AG04450 (cell line): ENCODE measurements around the gene SEMA6C. TPM values are rescaled to one million over a fixed set of nuclear protein-coding genes. Genes with fewer than 3 reads are reported as not detected.
A peak's percentile ranks its signal among the peaks of the same experiment; 100 is the strongest.
"Not testable (repeated sequence)": the region's sequence is repeated elsewhere in the genome, so short reads cannot be mapped to it uniquely, and the experiment has no call there.

Source experiments
- CTCF ChIA-PET: fragments of 300-600, 350-600 bp; formaldehyde crosslinking; extraction: SDS; loops from one replicate; lab custom pipeline; 2022; ENCODE audit warnings: antibody characterized with exemption, inconsistent platforms; lab: Charles Lee
- POLR2A ChIA-PET: fragments of 350-600 bp; formaldehyde crosslinking; extraction: SDS; loops from one replicate; lab custom pipeline; 2021; ENCODE audit warnings: antibody characterized with exemption, inconsistent platforms; lab: Yijun Ruan, JAX
- DNase-seq: peaks from one replicate; pipeline ENCODE4 v3.0.0-alpha.2; 2011; ENCODE audit warnings: low read depth, low spot score
- H3K27ac ChIP-seq: one replicate; pipeline ENCODE4 v1.5.1; 2012; ENCODE audit warnings: low read depth, low read length, control low read depth
- H3K27me3 ChIP-seq: one replicate; pipeline ENCODE4 v1.6.0; 2012; ENCODE audit warnings: low read length; ENCODE audit not compliant: control insufficient read depth, insufficient read depth
- H3K4me3 ChIP-seq: 2 replicates; pipeline ENCODE4 v1.5.1; 2011; ENCODE audit warnings: mild to moderate bottlenecking, low read depth, low read length, control low read depth
- H3K9me3 ChIP-seq: 2 replicates; pipeline ENCODE4 v1.5.1; 2012; ENCODE audit warnings: low read length; ENCODE audit not compliant: control insufficient read depth, insufficient read depth
- polyA minus RNA-seq: library from RNA; depleted of rRNA, polyadenylated mRNA; stranded (reverse); fragments of >200 nt; gene quantifications from 2 replicates; pipeline ENCODE4 v1.2.3, GENCODE V29; 2011; rRNA and poly(A)+ RNA removed
- polyA plus RNA-seq: library from polyadenylated mRNA; depleted of rRNA; stranded (reverse); fragments of >200 nt; gene quantifications from 2 replicates; pipeline ENCODE4 v1.2.3, GENCODE V29; 2011; rRNA removed
- TF ChIP-seq, protein P1 (sequence below): IDR thresholded peaks from 2 replicates; pipeline ENCODE4 v1.5.1; 2011; ENCODE audit warnings: low read depth, low read length, control low read depth, inconsistent platforms

The SEMA6C gene, protein sequence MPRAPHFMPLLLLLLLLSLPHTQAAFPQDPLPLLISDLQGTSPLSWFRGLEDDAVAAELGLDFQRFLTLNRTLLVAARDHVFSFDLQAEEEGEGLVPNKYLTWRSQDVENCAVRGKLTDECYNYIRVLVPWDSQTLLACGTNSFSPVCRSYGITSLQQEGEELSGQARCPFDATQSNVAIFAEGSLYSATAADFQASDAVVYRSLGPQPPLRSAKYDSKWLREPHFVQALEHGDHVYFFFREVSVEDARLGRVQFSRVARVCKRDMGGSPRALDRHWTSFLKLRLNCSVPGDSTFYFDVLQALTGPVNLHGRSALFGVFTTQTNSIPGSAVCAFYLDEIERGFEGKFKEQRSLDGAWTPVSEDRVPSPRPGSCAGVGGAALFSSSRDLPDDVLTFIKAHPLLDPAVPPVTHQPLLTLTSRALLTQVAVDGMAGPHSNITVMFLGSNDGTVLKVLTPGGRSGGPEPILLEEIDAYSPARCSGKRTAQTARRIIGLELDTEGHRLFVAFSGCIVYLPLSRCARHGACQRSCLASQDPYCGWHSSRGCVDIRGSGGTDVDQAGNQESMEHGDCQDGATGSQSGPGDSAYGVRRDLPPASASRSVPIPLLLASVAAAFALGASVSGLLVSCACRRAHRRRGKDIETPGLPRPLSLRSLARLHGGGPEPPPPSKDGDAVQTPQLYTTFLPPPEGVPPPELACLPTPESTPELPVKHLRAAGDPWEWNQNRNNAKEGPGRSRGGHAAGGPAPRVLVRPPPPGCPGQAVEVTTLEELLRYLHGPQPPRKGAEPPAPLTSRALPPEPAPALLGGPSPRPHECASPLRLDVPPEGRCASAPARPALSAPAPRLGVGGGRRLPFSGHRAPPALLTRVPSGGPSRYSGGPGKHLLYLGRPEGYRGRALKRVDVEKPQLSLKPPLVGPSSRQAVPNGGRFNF
- 1.3 and 1.8 TPM in 2 replicates for polyA plus RNA-seq
- polyA minus RNA-seq = 1.9 and 2.4 TPM in 2 replicates

DNA sequence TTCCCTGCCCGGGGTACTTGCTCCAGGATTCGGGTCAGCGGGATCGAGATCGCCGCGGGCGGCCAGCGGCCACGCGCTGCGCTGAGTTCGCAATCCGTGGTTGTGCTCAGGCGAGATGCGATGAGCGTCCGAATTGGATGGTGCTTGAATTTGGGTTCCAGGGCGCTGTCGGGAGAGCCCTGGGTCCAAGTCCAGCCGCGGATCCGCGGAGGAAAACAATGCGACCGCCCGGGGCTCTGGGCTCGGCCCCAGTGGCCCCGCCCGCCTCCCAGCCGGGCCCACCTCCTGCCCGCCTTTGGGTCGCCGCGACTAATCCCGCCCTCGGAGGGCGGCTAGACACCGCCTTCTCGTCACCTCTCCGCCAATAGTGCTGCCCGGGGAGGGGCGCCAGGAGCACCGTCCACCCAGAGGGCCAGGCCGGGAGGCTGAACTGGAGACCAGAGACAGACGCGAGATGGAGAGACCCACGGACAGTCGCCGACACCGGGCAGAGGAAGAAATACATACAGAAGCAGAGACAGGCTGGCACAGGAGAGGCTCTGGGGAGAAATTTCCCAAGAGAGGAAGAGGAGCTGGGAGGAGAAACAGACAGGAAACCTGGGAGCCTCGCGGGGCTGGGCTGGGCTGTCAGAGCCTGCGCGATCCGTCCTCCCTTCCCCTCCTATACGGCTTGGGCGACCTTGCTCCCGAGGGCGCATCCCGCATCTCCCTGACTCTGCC is at the start of gene SEMA6C:
SEMA6C (minus strand) TSS at position 220 of the 720 bp plus-strand sequence. CDS start 4,010 bp downstream, outside the sequence.
- ChIA-PET CTCF (interaction anchor here (0.6 kb wide), 1 partner anchor 387 kb away, joined by 3 read pairs; no protein-coding TSS in a partner anchor), POLR2A (interaction anchor here (1.0 kb wide), 1 partner anchor 12 kb away, joined by 3 read pairs; no protein-coding TSS in a partner anchor)
- DNase-seq = peak; percentile 68
- Histone ChIP-seq H3K27me3 (no peaks in the 10 kb centered on the region), H3K4me3 (peak within 1 kb of the TSS; percentile 73), H3K9me3 (peaks cover 2% of the 10 kb centered on the region; the same call in 1 of the 2 replicates), H3K27ac (no peak within 1 kb of the TSS)
- TF ChIP-seq, protein P1, sequence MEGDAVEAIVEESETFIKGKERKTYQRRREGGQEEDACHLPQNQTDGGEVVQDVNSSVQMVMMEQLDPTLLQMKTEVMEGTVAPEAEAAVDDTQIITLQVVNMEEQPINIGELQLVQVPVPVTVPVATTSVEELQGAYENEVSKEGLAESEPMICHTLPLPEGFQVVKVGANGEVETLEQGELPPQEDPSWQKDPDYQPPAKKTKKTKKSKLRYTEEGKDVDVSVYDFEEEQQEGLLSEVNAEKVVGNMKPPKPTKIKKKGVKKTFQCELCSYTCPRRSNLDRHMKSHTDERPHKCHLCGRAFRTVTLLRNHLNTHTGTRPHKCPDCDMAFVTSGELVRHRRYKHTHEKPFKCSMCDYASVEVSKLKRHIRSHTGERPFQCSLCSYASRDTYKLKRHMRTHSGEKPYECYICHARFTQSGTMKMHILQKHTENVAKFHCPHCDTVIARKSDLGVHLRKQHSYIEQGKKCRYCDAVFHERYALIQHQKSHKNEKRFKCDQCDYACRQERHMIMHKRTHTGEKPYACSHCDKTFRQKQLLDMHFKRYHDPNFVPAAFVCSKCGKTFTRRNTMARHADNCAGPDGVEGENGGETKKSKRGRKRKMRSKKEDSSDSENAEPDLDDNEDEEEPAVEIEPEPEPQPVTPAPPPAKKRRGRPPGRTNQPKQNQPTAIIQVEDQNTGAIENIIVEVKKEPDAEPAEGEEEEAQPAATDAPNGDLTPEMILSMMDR = no peak

DNA sequence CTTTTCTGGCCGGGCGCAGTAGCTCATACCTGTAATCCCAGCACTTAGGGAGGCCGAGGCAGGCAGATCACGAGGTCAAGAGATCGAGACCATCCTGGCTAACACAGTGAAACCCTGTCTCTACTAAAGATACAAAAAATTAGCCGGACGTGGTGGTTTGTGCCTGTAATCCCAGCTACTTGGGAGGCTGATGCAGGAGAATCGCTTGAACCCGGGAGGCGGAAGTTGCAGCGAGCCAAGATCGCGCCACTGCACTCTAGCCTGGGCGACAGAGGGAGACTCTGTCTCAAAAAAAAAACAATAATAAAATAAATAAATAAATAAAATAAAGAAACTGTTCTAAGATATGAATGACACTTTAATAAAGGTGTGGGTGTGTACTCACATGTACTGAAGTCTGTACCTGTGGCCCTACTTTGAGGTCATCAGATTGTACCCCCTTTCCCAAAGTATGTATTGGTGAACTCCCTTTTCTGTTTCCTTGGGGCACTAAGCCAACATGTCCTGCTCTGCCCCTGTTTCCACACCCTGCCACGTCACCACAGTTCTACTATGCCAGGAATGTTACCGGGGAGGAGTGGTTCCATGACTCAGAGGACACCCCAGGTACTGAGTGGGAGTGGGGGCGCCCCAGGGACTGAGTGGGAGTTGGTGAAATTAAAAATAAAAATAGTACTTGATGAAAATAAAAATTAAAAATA is 48.6 kb upstream of the SEMA6C start:
- not testable (repeated sequence) for H3K9me3 ChIP-seq, H3K4me3 ChIP-seq, DNase-seq, H3K27me3 ChIP-seq
- ChIA-PET CTCF (interaction anchor here (0.6 to 4.3 kb wide), 6 partner anchors 10 to 229 kb away, joined by 3 to 32 read pairs (median 6); no protein-coding TSS in a partner anchor), POLR2A (interaction anchor here (1.6 kb wide), 1 partner anchor 60 kb away, joined by 5 read pairs; the partner anchor contains the start of gene PSMD4)
- peak overlapping the region; percentile 61 for H3K27ac ChIP-seq

DNA sequence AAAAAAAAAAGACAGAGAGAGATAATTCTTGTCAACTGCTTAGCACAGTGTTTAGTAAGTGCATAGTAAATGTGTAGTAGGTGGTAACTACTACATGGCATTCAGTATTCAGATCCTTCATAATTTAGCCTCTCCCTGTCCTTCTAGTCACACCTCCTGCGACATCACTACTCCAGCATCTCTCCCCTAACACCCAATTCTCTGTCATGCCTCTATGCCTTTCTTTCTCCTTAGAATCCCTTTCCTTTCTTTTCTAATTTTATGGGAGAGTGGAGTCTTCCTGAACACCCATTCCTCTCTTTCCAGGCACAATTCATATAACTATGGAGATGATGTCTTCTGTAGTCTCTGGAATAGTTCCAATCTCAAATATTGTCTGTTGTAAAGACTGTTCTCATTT is 47.4 kb upstream of the SEMA6C start:
- Histone ChIP-seq H3K4me3 (no peak overlapping the region), H3K27me3 (no peaks in the 10 kb centered on the region), H3K9me3 (no peaks in the 10 kb centered on the region), H3K27ac (no peak overlapping the region)
- TF ChIP-seq, protein P1 = no peak
- ChIA-PET CTCF (interaction anchor here (4.3 kb wide), 1 partner anchor 58 kb away, joined by 32 read pairs; no protein-coding TSS in a partner anchor), POLR2A (no interaction called here)
- DNase-seq = no peak

DNA sequence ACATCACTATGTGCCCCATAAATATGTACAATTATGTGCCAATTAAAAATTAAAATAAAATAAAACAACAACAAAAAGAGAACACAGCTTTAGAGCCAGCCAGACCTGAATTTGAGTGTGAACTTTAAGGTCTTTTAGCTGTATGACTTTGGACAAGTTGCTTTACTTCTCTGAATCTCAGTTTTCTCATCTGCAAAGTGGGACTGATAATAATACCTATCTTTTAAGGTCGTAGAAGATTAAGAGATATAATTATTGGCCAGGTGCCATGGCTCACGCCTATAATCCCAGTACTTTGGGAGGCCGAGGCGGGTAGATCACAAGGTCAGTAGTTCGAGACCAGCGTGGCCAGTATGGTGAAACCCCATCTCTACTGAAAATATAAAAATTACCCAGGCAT is 46.9 kb upstream of the SEMA6C start:
- H3K9me3 ChIP-seq = no peaks in the 10 kb centered on the region
- TF ChIP-seq, protein P1 = no peak
- no peak for DNase-seq
- H3K4me3 ChIP-seq = no peak overlapping the region
- POLR2A ChIA-PET = no interaction called here
- no peaks in the 10 kb centered on the region for H3K27me3 ChIP-seq
- H3K27ac ChIP-seq = no peak overlapping the region
- CTCF ChIA-PET = interaction anchor here (0.6 kb wide), 1 partner anchor 51 kb away, joined by 4 read pairs; no protein-coding TSS in a partner anchor
